NCI-H526 (cell line): ENCODE data around the gene TXNDC2.
"Not testable (repeated sequence)": the region's sequence is repeated elsewhere in the genome, so short reads cannot be mapped to it uniquely, and the experiment has no call there.

Source experiments
- DNase-seq, 2 experiments: peaks; one replicate each; lab custom pipeline; 2025; lab: John Stamatoyannopoulos, UW

The TXNDC2 gene

GRCh38 chr18:9884532-9885140, 1.1 kb upstream of the TXNDC2 start:
- no peak for DNase-seq

GRCh38 chr18:9886005-9886348, 204 bp downstream of the TXNDC2 start:
- DNase-seq = no peak

GRCh38 chr18:9887992-9888391, 2.2 kb downstream of the TXNDC2 start:
- no peak for DNase-seq

- DNase-seq = no peak
Observed at GRCh38 chr18:9890196-9890595, 4.4 kb downstream of the TXNDC2 start.

GRCh38 chr18:9890957-9891356, 5.2 kb downstream of the TXNDC2 start:
- DNase-seq = no peak

GRCh38 chr18:9891515-9891914, 5.7 kb downstream of the TXNDC2 start:
- not testable (repeated sequence) for DNase-seq

GRCh38 chr18:9894454-9895068, 8.8 kb downstream of the TXNDC2 start:
- no peak for DNase-seq

GRCh38 chr18:9897129-9897528, 11.4 kb downstream of the TXNDC2 start:
- DNase-seq = no peak

- DNase-seq = not testable (repeated sequence)
Observed at GRCh38 chr18:9897787-9898291, 12.1 kb downstream of the TXNDC2 start.

- DNase-seq = no peak
Observed at GRCh38 chr18:9898792-9899549, 13.2 kb downstream of the TXNDC2 start.

- DNase-seq = not testable (repeated sequence)
Observed at GRCh38 chr18:9899550-9899930, 13.8 kb downstream of the TXNDC2 start.

GRCh38 chr18:9900699-9901098, 14.9 kb downstream of the TXNDC2 start:
- no peak for DNase-seq

GRCh38 chr18:9901377-9901776, 15.6 kb downstream of the TXNDC2 start:
- no peak for DNase-seq

GRCh38 chr18:9902264-9902663, 16.5 kb downstream of the TXNDC2 start:
- not testable (repeated sequence) for DNase-seq

GRCh38 chr18:9902832-9903231, 17.1 kb downstream of the TXNDC2 start:
- no peak for DNase-seq

GRCh38 chr18:9905401-9905922, 19.7 kb downstream of the TXNDC2 start:
- no peak for DNase-seq

GRCh38 chr18:9906481-9906880, 20.7 kb downstream of the TXNDC2 start:
- DNase-seq = no peak

GRCh38 chr18:9907867-9908266, 22.1 kb downstream of the TXNDC2 start:
- no peak for DNase-seq

- no peak for DNase-seq
Observed at GRCh38 chr18:9910071-9910470, 24.3 kb downstream of the TXNDC2 start.

- no peak for DNase-seq
Observed at GRCh38 chr18:9910661-9911060, 24.9 kb downstream of the TXNDC2 start.

GRCh38 chr18:9911226-9911625, 25.5 kb downstream of the TXNDC2 start:
- no peak for DNase-seq

GRCh38 chr18:9912285-9912684, 26.5 kb downstream of the TXNDC2 start:
- not testable (repeated sequence) for DNase-seq

- DNase-seq = no peak
Observed at GRCh38 chr18:9913151-9913525, 27.4 kb downstream of the TXNDC2 start.
